DND-41 (cell line): ENCODE results near the gene PI16.

Source experiments
- CTCF ChIP-seq: IDR thresholded peaks from 2 replicates; pipeline ENCODE4 v1.5.1; 2012; ENCODE audit warnings: borderline replicate concordance, low read length, moderate library complexity, mild to moderate bottlenecking; ENCODE audit not compliant: poor library complexity, severe bottlenecking; ENCODE audit errors: extremely low read depth
- EZH2 ChIP-seq: IDR thresholded peaks from 3 replicates; pipeline ENCODE4 v1.6.1; 2012; ENCODE audit warnings: borderline replicate concordance, low read depth, mild to moderate bottlenecking, moderate library complexity, low read length, inconsistent platforms; ENCODE audit not compliant: severe bottlenecking

- no peak for TF ChIP-seq CTCF
- no peak for TF ChIP-seq EZH2
Observed at GRCh38 chr6:36969240-36969691, 14.7 kb downstream of the PI16 start.
